GM21447 (cell line): ENCODE results near the gene KLHL40.

Experiments used
- ATAC-seq: cut with Tn5 transposase; IDR thresholded peaks from one replicate; pipeline ENCODE4 v1.9.1; 2021; ENCODE audit not compliant: unreplicated experiment

Gene KLHL40

GRCh38 chr3:42702066-42702951 is 17.0 kb downstream of the KLHL40 start, which contains the start of gene HHATL:
HHATL (minus strand) TSS chr3:42702798; CDS start chr3:42700826, 1,972 bp downstream.
- no peak for ATAC-seq

DNA sequence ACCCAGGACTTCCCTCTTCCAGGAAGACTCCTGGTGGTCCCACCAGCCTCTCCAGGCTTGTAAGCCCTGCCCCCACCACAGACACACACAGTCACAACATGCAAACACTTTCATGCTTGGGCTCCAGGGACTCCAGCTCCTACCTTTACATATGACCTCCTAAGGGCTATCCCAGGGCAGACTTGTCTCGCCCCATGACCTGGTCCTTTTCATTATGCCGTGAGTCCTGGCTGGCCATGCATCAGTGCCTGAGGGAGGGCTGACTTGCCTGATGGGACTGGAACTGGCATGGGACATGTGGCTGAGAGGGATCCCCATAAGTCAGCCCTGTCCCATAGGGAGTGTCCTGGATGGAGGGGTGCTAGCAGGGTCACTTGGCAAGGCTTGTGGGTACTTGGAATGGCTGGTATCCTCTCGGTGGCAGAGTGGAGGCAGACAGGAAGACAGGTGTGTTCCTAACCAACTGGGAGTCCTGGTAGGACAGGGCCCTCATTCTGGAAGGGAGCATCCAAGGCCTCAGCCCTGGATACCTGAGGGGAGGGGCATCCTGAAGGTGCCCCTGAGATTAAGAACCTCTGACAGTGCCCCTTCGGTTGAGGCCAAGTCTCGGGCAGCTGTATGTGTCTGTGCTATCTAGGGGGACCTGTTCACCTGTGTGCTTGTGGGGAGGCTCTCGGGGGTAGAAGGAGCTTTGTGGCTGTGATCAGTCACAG is 17.8 kb downstream of the KLHL40 start:
- ATAC-seq, result no peak

GRCh38 chr3:42703695-42704025 is 18.3 kb downstream of the KLHL40 start:
- ATAC-seq, result no peak

DNA sequence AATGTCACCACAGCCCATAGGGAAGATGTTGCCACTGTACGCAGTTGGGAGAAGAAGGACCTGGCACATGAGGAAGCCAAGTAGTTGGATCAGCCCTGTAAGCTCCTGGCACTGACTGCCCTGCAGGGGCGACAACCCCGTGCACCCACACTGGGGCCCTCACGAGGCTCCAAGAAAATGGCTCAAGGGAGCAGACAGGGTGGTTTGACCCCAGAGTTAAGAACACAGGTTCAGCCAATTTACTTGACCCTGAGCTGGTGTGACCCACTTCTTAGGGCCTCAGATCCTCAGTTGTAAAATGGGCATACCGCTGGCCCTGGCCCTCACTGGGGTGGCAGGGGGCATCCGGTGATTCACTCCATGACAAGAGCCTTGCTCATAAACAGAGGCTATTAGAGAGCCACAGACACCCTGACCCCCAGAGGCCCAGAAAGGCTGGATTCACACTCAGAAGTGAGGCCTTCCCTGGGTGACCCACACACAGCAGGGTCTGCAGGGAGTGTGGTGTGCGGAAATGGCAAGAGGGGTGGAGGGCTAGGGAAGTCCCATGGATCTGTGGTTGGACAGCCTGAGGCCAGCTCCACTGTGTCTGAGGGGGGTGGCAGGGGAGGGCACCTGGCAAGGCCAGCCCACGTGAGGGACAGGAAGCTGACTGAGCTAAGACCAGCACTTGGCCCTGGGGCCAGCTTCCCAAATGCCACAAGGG is 19.0 kb downstream of the KLHL40 start:
- ATAC-seq, result no peak

GRCh38 chr3:42705058-42705767 is 19.9 kb downstream of the KLHL40 start:
- ATAC-seq, result no peak

DNA sequence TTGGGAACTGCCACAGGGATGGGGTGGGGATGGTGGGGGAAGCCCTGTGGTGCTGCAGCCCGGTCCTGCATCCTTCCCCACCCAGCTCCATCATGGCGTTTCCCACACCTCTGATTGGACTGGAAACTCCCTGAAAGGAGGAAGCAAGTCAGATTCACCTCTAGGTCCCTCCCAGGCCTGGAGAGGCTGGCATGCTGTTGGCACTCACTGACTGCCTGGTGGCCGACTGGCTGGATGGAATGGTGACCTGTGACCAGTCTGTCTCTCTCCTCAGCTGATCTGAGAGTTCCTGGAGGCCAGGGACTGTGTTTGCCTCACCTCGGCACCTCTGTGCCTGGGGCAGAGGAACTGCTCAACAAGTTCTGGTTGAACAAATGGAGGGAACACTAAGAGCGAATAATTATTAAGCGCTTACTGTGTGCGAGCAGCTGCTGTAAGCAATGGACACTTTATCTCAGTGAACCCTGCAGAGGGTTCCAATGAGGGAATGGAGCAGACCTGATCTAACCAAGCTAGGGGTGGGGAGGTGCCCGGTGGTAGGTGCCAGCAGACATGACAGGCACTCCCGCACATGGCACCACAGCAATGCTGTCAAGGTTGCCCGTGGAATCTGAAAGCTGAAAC is 20.7 kb downstream of the KLHL40 start:
- no peak for ATAC-seq

GRCh38 chr3:42706721-42707619 is 21.6 kb downstream of the KLHL40 start:
- no peak for ATAC-seq

- no peak for ATAC-seq
Observed at GRCh38 chr3:42707620-42708355, 22.5 kb downstream of the KLHL40 start.

DNA sequence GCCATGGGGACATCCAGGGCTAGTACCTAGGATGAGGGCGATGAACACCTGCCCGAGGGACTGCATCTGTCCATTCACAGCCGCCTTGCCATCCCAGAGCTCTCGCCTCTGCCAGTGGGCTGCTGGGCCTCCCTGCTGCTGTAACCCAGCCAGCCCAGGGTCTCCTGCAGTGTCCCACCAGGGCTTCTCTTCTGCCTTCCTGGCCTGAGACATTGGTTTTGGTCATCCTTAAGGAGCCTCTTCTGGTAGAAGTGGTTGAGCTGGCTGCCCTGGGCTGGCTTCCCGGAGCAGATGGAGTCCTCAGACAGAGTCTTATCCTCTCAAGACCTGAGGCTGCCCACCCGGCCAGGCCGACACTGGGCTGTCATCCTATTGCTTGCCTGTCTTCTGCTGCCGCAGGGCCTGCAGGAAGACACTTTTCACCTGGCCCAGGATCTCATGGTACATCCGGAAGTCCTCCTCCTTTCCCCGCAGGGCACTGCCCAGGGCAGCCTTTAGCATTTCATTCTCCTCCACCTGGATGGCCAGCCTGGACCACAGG is 23.3 kb downstream of the KLHL40 start:
- ATAC-seq, result no peak

DNA sequence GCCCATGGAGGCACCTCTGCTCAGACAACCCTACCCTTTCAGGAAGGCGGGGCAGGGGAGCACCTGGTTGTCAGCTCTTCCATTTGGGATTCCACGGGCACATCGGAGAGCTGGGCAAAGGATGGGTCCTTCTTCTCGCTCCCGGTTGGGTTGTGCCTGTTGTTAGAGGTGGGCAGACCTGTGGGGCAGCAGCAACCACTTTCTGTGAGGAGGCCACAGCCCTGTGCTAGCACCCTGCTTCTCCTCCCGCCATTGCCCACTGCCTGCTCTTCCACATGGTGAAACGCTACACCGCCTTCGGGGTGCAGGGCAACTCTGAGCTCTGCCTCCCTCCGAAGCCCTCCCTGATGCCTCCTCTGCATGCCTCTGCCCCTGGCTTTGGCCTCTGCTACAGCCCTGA is 24.3 kb downstream of the KLHL40 start:
- ATAC-seq, result no peak

DNA sequence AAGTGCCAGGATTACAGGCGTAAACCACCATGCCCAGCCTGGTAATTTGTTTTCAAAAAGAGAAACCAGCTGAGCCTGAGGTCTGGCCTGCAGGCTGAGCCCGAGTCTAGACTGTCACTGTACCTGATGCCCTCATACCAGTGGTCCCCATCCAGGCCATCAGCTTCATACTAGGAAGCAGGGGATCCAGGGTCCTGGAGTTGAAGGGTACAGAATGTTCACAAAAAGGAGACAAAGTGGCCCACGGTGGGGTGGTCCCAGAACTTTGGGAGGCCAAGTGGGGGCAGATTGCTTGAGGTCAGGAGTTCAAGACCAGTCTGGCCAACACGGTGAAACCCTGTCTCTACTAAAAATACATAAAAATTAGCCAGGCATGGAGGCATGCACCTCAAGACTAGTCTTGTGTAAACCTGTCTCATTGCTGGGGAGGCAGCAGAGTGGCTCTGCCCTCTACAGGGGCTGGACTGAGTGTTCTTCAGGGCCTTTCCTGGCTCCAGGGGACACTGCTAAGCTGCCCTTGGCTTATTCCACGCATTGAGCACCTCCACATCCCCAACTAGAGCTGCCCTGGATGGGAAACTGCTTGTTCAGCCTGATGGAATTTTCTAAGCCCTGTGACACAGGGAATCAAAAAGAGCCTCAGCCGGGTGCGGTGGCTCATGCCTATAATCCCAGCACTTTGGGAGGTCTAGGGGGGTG is 25.1 kb downstream of the KLHL40 start:
- no peak for ATAC-seq

GRCh38 chr3:42711491-42712343 is 26.4 kb downstream of the KLHL40 start:
- no peak for ATAC-seq

DNA sequence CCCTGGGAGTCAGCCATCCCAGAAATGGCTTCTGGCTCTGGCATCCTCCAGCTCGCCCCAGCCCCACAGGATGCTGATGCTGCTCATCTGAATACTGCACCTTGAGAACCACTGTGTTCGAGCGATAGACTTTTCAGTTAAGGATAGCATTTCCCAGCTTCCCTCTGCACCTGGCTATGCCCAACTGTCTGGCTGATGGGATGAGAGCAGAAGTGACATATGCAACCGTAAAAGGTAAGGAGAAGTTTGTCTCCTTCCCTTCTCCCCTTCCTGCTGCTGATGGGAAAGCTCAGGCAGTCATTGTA is 27.0 kb downstream of the KLHL40 start:
- no peak for ATAC-seq

DNA sequence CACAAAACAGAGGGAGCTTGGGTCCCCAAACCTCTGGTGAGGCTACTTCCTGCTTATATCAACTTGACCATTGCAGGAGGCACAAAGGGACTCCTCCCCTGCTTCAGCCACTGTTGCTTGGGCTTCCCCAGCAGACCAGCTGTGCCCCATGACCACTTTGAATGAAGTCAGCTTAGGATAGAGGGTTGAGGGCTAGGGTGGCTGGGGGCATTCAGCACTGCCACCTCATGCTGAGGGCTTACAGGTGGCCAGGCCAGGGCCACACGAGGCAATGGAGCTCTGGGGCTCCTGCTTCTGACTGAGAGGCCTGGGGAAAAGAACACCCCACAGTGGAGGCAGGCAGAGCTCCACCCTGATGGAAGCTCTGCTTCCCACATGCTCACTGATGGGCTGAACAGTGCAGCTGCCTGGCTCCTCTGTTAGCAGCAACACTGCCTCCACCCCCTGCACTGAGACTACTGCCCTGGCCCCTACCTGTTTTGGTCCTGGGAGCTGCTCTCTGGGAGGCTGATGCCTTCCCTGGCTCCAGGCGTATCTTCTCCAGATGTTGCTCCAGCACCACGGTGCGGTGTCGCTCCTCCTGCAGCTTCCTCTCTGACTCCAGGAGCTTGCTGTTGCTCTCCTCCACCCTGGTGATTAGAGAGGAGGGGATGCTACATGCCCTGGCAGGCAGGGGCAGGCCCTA is 27.5 kb downstream of the KLHL40 start:
- ATAC-seq, result no peak

GRCh38 chr3:42713747-42714146 is 28.4 kb downstream of the KLHL40 start:
- ATAC-seq, result no peak

DNA sequence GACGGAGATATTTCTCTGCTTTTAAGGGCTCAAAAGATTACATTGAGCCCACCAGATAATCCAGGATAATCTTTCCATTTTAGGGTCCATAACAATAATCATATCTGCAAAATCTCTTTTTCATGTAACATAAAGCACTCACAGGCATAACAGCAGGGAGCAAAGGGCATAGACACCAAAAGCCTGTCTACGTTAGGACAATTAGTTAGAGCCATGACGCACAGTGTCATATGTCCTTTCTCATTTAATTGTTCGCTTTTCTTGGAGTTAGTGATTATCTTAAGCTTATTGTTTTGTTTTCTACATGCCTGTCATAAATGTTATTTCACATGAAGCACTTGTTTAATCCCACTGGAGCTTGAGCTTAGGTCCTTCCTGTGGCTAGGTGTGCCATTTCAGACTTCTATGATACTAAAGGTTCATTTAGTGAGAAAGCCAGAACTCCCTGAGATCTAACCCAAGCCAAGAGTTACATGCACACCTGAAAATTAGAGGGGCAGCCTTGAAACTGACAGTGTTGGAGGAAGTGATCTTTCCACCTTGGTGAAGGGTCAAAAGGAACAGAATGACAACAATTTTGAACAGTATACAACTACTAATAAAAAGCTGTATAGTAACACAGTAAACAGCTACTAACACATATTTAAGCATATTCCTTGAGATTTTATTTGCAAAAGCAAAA is 29.0 kb downstream of the KLHL40 start:
- ATAC-seq, result no peak
